Mesothelial cell of epicardium (in vitro differentiated cells): Measurements from ENCODE around the gene FEM1C. TPM values are rescaled to one million over a fixed set of nuclear protein-coding genes. Genes with fewer than 3 reads are reported as not detected.

Source experiments
- DNase-seq, 2 experiments: peaks; one replicate each; pipeline ENCODE4 v3.0.0; 2021; ENCODE audit warnings: low spot score in 2 of 2; ENCODE audit not compliant: unreplicated experiment in 2 of 2
- H3K27ac Mint-ChIP-seq: 2 replicates; pipeline ENCODE4 v1.8.0; 2021; ENCODE audit warnings: mixed read lengths
- H3K27me3 Mint-ChIP-seq: 2 replicates; pipeline ENCODE4 v1.8.0; 2021; ENCODE audit warnings: low read depth, mixed read lengths
- H3K36me3 Mint-ChIP-seq: 2 replicates; pipeline ENCODE4 v1.8.0; 2021; ENCODE audit warnings: mixed read lengths
- H3K4me1 Mint-ChIP-seq: 2 replicates; pipeline ENCODE4 v1.8.0; 2021; ENCODE audit warnings: mixed read lengths
- H3K4me3 Mint-ChIP-seq: 2 replicates; pipeline ENCODE4 v1.8.0; 2021; ENCODE audit warnings: mild to moderate bottlenecking, moderate library complexity, mixed read lengths
- H3K9me3 Mint-ChIP-seq: 2 replicates; pipeline ENCODE4 v1.8.0; 2021; ENCODE audit warnings: mixed read lengths
- total RNA-seq: library from RNA; stranded (reverse); gene quantifications from 3 replicates; pipeline ENCODE4 v1.2.1, GENCODE V29; 2021
- TF ChIP-seq, protein P1 (sequence below): fragments of 200-600 bp; sonication (generic); IDR thresholded peaks from one replicate; pipeline ENCODE4 v1.5.0; 2021; ENCODE audit warnings: antibody characterized with exemption; ENCODE audit not compliant: unreplicated experiment

Gene FEM1C
- total RNA-seq, 1 donor from 2014 or later: 15.5 TPM

- H3K9me3 Mint-ChIP-seq: no peaks in the 10 kb centered on the region
- H3K4me3 Mint-ChIP-seq: no peak overlapping the region
- H3K36me3 Mint-ChIP-seq: no peaks in the 10 kb centered on the region
- no peaks in the 10 kb centered on the region for H3K4me1 Mint-ChIP-seq
- peaks cover 1% of the 10 kb centered on the region for H3K27me3 Mint-ChIP-seq
- no peak overlapping the region for H3K27ac Mint-ChIP-seq
- TF ChIP-seq, protein P1, sequence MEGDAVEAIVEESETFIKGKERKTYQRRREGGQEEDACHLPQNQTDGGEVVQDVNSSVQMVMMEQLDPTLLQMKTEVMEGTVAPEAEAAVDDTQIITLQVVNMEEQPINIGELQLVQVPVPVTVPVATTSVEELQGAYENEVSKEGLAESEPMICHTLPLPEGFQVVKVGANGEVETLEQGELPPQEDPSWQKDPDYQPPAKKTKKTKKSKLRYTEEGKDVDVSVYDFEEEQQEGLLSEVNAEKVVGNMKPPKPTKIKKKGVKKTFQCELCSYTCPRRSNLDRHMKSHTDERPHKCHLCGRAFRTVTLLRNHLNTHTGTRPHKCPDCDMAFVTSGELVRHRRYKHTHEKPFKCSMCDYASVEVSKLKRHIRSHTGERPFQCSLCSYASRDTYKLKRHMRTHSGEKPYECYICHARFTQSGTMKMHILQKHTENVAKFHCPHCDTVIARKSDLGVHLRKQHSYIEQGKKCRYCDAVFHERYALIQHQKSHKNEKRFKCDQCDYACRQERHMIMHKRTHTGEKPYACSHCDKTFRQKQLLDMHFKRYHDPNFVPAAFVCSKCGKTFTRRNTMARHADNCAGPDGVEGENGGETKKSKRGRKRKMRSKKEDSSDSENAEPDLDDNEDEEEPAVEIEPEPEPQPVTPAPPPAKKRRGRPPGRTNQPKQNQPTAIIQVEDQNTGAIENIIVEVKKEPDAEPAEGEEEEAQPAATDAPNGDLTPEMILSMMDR: no peak
- no peak for DNase-seq
Measured at GRCh38 chr5:115568668-115569067, 24.1 kb upstream of the FEM1C start.

GRCh38 chr5:115565233-115565632 lies 20.7 kb upstream of the FEM1C start:
- no peaks in the 10 kb centered on the region for H3K27me3 Mint-ChIP-seq
- TF ChIP-seq, protein P1: no peak
- peaks cover 7% of the 10 kb centered on the region for H3K9me3 Mint-ChIP-seq
- DNase-seq: no peak
- H3K27ac Mint-ChIP-seq: no peak overlapping the region
- H3K4me1 Mint-ChIP-seq: no peaks in the 10 kb centered on the region
- no peak overlapping the region for H3K4me3 Mint-ChIP-seq
- no peaks in the 10 kb centered on the region for H3K36me3 Mint-ChIP-seq

DNA sequence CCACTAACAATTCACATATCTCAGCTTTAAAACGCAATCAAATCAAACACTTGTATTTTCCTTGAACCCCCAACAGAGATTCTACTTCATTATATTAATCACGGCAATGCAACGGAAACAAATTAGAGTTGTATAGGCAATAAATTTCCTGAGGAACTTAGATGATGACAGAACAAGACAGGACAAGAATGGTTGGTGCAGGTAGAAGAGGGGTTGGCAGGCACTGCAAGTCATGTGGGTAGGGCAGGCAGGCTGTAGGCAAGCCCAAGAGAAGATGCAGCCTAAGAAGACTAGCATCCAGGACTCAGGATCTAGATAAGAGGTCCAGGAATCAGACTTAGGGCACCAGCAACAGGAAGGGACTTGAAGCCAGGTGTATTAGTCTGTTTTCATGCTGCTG lies 16.6 kb upstream of the FEM1C start:
- Mint-ChIP-seq H3K4me1 (peaks cover 8% of the 10 kb centered on the region), H3K9me3 (peaks cover 9% of the 10 kb centered on the region), H3K27me3 (no peaks in the 10 kb centered on the region), H3K36me3 (no peaks in the 10 kb centered on the region), H3K27ac (no peak overlapping the region), H3K4me3 (no peak overlapping the region)
- DNase-seq: no peak
- TF ChIP-seq, protein P1: no peak

DNA sequence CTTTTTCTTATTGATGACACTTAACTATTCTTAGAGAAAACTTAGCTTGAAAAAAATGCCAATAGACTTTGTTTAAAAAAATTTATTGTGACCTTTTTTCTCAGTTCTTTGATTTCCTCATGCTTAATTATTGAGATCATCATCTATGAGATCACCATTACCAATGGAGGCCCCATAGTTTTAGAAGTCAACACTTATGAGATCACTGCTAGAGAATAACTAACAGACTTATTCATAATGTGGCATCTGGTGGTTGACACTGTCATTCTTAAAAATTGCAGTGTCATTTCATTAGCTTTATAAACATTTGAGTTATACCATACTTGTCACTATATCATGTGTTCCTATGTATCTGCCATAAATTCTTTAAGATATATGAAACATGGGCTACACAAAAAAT lies 14.9 kb upstream of the FEM1C start:
- Mint-ChIP-seq H3K4me1 (peaks cover 8% of the 10 kb centered on the region), H3K4me3 (no peak overlapping the region), H3K36me3 (no peaks in the 10 kb centered on the region), H3K27ac (no peak overlapping the region), H3K27me3 (no peaks in the 10 kb centered on the region), H3K9me3 (peaks cover 9% of the 10 kb centered on the region)
- DNase-seq: no peak
- TF ChIP-seq, protein P1: no peak

DNA sequence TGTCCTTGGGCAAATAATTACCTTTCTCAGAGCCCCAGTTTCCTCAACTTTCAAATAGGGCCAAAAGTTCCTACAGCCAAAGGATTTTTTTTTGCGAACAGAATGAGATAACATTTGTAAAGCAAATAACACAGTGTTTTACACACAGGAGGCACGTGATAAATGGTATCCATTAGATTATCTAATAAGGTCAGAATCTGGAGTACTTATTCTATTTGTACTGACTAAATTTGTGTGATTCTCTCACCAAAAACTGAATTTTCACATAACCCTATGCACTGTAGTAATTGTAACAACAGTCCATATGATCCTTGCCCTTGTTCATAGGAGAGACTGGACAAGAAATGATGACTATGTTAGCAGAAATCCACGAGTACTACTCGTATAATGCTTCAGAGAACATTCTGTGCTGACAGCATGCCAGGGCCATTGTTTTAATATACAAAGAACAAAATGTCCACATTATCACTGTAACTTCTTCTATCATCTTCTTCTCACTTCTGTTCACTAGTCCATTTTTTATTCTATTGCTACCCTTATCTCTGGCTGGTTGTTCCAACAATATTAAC lies 13.9 kb upstream of the FEM1C start:
- H3K27me3 Mint-ChIP-seq: no peaks in the 10 kb centered on the region
- H3K36me3 Mint-ChIP-seq: no peaks in the 10 kb centered on the region
- DNase-seq: no peak
- TF ChIP-seq, protein P1: no peak
- H3K27ac Mint-ChIP-seq: no peak overlapping the region
- H3K9me3 Mint-ChIP-seq: peaks cover 9% of the 10 kb centered on the region
- H3K4me3 Mint-ChIP-seq: no peak overlapping the region
- H3K4me1 Mint-ChIP-seq: peaks cover 8% of the 10 kb centered on the region
